HG03457 (cell line): ENCODE results near the gene PDZD2.

Experiments used
- ATAC-seq: cut with Tn5 transposase; IDR thresholded peaks from one replicate; pipeline ENCODE4 v1.9.1; 2021; ENCODE audit warnings: moderate number of reproducible peaks; ENCODE audit not compliant: unreplicated experiment

Gene PDZD2

GRCh38 chr5:31811210-31811609, 172.3 kb downstream of the PDZD2 start:
- no peak for ATAC-seq

DNA sequence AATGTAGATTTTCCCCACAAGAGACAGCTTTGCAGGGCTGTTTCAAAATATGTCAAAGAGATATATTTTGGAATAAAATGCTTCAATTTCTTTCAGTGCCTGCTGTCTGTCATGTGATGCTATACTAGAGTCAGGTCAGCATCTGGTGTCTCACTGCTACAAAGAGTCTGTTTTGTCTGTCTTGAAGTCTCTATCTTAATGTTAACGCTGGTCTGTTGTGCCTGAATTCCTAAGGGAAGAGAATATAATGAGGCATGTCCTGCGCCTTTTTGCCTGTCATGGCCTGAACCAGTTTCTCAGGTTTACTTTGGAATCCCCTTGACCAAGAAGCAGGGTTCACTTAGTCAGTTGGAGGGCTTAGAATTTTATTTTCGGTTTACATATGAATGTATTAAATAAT, 176.4 kb downstream of the PDZD2 start:
- ATAC-seq: no peak

DNA sequence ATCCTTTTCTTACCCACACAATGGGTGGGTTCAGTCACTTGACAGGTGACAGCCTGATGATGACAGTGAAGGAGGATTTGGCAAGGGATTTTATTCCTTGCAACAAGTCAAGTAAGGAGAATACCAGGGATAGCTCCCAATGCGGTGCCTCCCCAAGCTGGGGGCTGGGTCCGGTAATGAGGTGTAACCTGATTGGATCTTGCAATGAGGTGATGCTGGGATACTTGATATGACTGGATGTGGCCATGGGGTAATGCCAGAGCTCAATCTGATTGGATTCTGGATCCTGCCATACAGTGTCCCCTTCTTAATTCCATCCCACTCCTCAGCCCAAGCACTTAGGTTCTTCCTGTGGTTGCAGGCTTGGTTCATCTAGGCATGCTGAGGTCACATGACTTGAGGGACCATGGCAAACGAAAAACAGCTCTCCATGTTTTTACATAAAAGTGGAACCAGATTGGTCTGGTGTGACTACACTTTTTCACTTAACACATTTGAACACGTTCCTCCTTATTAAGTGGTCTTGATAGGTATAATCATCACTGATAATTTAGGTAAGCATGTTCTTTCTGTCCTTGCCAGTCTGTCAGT, 181.1 kb downstream of the PDZD2 start:
- ATAC-seq: no peak

- no peak for ATAC-seq
These were observed 184.5 kb downstream of the PDZD2 start for GRCh38 chr5:31823472-31823871.

DNA sequence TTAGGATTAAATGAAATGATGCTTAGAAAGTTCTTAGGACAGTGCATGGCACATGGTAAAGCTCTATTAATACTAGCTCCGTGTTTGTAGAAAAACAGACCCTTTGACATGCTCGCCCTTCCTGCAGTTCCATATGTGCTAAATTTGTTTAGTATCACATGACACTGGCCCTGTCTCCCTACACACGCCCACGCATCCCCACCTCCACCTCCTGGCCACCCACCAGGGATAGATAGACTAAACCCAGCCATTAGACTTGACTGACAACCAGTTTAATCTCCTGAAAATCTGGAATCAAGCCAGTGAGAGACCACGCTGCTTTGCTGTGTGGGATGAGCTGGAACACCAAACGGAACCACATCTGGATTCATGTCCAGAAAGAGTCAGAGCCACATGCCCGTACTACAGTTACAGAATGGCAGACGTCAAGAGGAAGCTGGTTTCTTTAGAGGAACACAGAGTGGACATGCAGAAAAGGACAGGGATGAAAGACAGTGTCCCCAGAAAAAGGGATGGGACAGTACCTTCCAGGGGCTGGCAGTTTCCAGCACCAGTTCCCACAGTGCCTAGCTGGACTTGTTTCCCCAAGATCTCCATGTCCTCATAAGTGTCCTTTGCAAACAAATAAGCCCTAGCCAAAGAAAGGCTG, 186.1 kb downstream of the PDZD2 start:
- ATAC-seq: no peak

DNA sequence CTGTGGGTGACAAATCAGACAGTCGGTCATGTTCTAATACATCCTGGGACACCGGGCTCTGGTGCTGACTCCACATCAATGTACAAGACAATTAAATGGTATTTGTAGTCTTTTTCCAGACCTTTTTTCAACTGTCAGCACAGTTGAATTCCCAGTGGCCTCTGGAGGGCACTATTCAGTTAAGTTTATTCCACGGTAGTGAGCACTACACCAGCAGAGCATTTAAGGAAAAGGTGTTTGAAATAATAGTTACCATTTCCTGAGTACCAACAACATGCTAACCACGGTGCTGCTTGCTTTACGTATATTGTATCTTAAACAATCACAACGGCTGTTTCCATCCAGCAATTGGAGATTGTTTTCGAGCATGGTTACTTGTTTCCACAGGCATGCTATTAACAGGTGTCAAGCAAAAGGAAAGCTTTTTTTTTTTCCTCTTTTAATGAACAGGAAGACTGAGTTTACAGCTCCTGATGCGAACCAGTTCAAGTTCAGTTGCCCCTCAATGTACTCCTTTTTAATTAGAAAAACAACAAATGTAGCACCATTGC, 186.7 kb downstream of the PDZD2 start:
- ATAC-seq: no peak

DNA sequence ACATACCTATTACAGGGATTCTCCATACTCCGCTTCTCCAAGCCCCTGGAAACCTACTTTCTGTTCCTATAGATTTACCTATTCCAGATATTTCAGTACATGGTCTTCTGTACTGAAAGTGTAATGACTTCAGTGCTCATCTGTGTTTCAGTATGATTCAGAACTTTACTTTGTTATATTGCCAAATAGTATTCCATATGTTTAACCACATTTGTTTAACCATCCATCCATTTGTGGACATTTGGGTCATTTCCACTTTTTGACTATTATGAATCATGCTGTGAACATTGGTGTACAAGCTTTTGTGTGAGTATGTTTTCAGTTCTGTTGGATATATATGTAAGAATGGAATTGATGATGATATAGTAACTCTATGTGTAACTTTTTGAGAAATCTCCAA, 188.9 kb downstream of the PDZD2 start:
- no peak for ATAC-seq

- no peak for ATAC-seq
These were observed 194.0 kb downstream of the PDZD2 start for GRCh38 chr5:31832966-31833365.

DNA sequence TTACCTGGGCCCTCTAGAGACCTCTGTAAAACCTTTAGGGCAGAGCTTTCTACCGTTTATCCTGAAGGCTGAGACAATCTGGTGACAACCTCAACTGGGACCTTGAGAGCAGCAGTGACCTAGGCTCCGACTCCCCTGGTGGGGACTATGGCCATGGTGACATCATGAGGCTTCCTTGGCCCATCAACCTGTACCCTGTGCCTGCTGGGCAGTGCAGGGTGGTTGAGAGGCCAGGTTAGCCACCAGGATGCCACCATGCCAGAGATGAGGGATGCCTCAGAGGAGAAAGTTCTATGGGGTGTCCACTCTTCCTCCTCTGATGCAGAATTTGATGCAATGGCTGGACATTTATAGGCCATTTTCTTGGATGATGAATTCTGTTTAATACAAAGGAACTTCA, 194.8 kb downstream of the PDZD2 start:
- ATAC-seq: no peak

DNA sequence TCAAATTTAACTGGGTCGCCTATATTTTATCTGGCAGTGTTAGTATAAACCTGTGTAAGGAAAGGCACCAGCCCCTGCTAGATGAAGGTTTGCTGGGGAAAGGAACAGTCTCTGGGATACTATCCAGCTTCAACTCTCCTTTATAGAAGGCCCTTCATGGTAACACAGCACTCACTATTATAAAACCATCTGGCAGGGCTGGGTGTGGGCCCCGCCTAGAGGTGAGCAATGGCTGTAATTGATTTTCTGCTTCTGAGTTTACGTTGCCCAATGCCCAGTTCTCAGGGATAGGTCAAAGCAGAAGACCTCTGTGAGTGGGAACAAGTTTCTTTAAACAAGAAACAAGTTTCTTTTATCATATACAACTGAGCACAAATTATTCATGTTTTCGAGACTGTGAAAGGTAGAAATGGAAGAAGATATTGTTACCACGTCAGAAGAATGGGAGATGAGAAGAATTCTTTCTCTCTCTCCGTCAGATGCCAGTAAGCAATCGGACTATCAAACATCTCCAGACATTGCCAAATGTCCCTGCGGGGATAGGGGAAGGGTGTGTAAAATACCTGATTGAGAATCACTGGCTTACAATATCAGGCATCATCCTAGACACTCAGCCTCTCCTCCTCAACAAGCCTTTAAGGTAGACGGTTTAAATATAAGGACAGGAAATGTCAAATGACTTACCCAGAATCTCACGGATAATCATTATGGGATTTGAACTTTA, 205.9 kb downstream of the PDZD2 start:
- ATAC-seq: no peak

DNA sequence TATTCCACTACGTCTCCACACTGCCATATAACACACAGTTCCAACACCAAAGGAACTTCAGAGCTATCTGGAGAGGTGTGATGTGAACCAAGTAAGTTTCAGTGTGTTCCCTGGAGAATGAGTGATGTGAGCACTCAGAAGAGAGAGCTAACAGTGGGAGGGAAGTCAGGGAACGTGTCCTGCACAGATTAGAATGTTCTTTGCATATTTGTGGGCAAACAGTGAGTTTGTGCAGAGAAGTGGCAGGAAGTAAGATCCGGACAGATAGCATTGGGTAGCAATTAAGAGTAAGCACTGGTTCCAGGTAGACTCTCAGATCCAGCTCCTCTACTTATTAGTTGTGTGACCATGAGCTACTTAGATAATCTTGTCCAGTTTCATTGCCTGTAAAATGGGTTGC, 206.4 kb downstream of the PDZD2 start:
- no peak for ATAC-seq

GRCh38 chr5:31846934-31847333, 208.0 kb downstream of the PDZD2 start:
- no peak for ATAC-seq

DNA sequence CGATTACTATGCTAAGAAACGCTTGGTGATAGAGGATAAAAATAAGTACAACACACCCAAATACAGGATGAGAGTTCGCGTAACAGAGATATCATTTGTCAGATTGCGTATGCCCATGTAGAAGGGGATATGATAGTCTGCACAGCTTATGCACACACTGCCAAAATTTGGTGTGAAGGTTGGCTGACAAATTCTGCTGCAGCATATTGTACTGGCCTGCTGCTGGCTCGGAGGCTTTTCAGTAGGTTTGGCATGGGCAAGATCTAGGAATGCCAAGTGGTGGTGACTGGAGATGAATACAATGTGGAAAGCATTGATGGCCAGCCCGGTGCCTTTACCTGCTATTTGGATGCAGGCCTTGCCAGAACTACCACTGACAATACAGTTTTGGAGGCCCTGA, 208.4 kb downstream of the PDZD2 start:
- no peak for ATAC-seq

DNA sequence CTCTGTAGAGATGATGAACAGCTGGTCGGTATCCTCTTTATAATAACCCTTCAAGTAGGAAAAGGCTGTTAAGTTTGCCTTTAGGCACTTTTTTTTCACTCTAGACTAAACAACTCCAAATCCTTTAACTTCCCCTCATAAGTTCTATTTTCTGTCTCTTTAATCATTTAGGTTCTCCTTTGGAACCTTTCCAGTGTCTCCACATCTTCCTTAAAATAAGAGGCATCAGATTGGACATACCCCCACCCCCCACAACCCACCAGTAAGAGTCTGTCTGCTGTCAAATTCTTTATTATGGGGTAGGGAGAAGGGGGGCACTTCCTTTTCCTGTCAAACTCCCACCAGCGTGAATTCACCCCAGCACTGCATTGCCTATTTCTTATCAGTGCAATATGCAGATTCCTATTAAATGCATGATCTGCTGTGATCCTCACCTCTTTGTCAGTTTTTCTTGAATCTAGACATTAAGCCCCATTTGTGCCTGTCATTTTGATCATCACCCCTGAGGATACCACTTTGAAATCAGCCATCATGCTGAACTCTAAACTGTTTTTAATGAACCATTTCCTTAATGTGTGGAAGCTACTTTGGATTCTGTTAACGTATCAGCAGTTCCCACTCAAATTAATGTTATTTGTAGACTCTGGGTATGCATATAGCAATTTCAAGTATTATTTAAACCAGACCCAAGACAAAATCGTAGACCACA, 212.2 kb downstream of the PDZD2 start:
- no peak for ATAC-seq

- ATAC-seq: no peak
These were observed 214.6 kb downstream of the PDZD2 start for GRCh38 chr5:31853398-31854135.

DNA sequence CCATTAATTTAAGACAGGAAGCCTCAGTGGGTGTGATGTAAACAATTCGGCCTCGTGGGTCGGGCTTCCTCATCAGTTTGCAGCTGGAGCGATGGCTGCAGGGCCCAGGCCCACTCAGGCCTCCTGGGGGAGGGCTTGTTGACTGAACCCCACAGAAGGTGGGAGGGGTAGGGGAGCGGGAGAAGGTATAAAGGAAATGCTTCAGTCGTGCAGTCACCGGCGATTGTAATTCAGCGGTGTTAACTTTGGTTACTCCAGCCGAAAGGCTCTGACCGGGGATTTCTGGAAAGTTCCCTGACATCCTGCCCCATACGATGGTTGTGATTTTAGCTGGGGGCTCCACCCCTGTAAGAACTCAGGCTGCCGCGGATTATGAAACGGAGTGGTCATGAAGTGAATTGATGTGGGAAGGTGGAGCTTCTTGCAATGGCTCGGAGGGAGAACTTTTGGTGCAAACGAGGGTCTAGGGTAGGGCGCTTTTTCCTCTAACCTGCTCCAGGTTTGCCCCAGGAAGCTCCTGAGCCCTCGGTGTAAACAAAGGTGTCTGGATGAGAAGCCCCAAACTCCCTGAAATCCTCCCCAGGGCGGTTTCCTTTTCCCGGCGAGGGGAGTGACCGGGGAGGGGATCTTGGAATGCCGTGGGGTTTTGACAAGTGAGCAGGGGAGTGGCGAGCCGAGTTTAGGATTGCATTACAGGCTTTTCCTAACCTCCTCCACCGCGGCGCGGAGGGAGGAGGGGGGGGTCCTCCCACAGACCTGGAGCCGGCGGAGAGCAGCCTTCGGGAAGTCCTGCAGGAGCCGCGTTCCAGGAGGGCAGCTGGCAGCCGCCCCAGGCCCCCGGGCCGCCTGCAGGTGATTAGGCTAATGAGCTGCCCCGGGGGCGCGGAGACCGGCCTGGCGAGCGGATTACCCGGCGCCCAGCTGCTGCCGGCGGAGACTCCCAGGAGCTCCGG, 215.5 kb downstream of the PDZD2 start:
- no peak for ATAC-seq

GRCh38 chr5:31855134-31856040, 216.5 kb downstream of the PDZD2 start:
- ATAC-seq: no peak

- ATAC-seq: no peak
These were observed 220.2 kb downstream of the PDZD2 start for GRCh38 chr5:31859096-31859495.

DNA sequence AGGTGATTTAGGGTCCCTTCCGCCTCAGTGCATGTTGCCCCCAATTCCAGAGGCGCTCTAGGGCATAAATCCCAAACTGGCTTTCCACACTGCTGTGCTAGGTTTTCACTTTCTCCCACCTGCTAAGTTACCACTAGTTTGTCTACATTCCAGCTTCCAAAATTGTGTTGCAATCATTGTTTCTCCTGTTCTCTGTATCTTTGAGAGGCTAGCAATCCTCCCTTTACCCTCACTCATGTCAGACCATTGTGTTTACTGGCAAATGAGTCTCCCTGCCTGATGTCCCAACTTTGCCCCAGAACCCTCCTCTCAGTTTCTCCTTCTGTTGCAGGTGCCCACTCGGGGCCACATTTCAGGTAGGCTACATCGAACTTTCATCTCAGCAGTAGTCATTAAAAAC, 221.3 kb downstream of the PDZD2 start:
- no peak for ATAC-seq
